Right lobe of liver (tissue), 6 donors: Measurements from ENCODE around the gene LHX6. TPM values are rescaled to one million over a fixed set of nuclear protein-coding genes. Genes with fewer than 3 reads are reported as not detected.

ENCODE experiments used
- ATAC-seq, 4 donors: fragments of 200-7000 bp; cut with Tn5 transposase; one replicate each; pipeline ENCODE4 v1.9.1; 2020; ENCODE audit warnings: mild to moderate bottlenecking in 4 of 4, moderate library complexity in 4 of 4
- DNase-seq, 3 donors: peaks; one replicate each; pipeline ENCODE4 v3.0.0-alpha.2; 2020
- H3K27ac ChIP-seq, 3 donors: fragments of 200-600 bp; one replicate each; pipeline ENCODE4 v1.8.0; 2022
- H3K27me3 ChIP-seq, 2 donors: fragments of 200-600 bp; one replicate each; pipeline ENCODE4 v1.8.0; 2022
- H3K36me3 ChIP-seq, 4 donors: fragments of 200-600 bp; sonication (generic) in 1 of 4; one replicate each; pipeline versions ENCODE4 v1.5.1 to v1.8.0; 2017 to 2022; ENCODE audit warnings: control low read depth in 1 of 4
- H3K4me1 ChIP-seq, 4 donors: fragments of 200-600 bp; sonication (generic) in 1 of 4; one replicate each; pipeline versions ENCODE4 v1.5.1 to v1.8.0; 2017 to 2022; ENCODE audit warnings: control low read depth in 1 of 4
- H3K4me3 ChIP-seq, 3 donors: fragments of 200-600 bp; one replicate each; pipeline ENCODE4 v1.8.0; 2022
- H3K9me3 ChIP-seq, 4 donors: fragments of 200-600 bp; sonication (generic) in 1 of 4; one replicate each; pipeline versions ENCODE4 v1.5.1 to v1.8.0; 2017 to 2022; ENCODE audit warnings: control low read depth in 1 of 4
- CTCF ChIP-seq, 4 donors: fragments of 200-600 bp in 3 of 4; fragments of 450-650 bp in 1 of 4; IDR thresholded peaks; one replicate each; pipeline versions ENCODE4 v1.5.1 to v1.8.0; 2016 to 2022; ENCODE audit warnings: antibody characterized with exemption in 4 of 4, mild to moderate bottlenecking in 2 of 4
- POLR2A ChIP-seq: fragments of 450-650 bp; IDR thresholded peaks from one replicate; pipeline ENCODE4 v1.6.1; 2017; ENCODE audit warnings: antibody characterized with exemption, mild to moderate bottlenecking
- WGBS: methylation state at CpG from one replicate; pipeline ENCODE4 v1.1.6; 2018; ENCODE audit warnings: low coverage, low lambda C conversion rate; ENCODE audit not compliant: insufficient coverage; ENCODE audit errors: missing lambda C conversion rate; 5-methylcytosine and 5-hydroxymethylcytosine counted together
- intact Hi-C, 2 donors: fragments of 100-400 bp; cut with DNase I; formaldehyde crosslinking; loops; one replicate each; pipeline versions ENCODE4 v1.11.2 to v1.14.1; 2022
- total RNA-seq, 6 experiments: library from RNA; depleted of rRNA in 2 of 6; stranded (reverse); fragments of >200 nt in 2 of 6; fragmentation: NEBNext Ultra II Directional in 3 of 6; extraction: Animal tissue kit (Norgen Biotek cat#: 25700) in 3 of 6; gene quantifications; one replicate each; pipeline versions ENCODE4 v1.1.0 to v1.2.4, GENCODE V29; 2016 to 2023
- donor health status: DM: no; HTN: yes; CAD: no.
- donor health status: DM: no; HTN: no; CAD: no.
- donor health status: DM: no; HTN: no; CAD: no.
- donor health status: DM: no; HTN: yes; CAD: no.
- donor health status: DM: no; HTN: yes; CAD: no.

The LHX6 gene
- total RNA-seq, 6 experiments from 2014 or later, result 0.20 to 0.51 (median 0.32) TPM

DNA sequence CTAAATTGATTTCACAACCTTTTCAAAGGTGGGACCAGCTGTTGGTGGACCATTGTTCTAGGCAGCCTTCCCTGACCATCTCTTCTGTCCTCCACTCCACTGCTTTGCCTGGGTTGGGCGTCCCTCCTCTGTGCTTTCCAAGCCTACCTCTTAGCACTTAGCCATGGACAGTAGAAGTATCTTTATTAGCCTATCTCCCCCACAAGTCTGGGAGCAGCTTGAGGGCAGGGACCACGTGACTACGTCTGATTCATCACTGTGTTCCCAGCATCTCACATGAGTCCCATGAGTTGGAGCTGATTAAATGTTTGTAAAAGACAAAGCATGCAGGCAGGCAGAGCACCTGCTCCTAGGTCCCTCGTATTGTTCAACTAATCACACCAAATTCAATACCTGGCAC, 48.1 kb downstream of the LHX6 start:
- H3K9me3 ChIP-seq, result no peaks in the 10 kb centered on the region
- TF ChIP-seq CTCF (IDR thresholded peaks at IDR 0.05), result no peak
- no peak for TF ChIP-seq POLR2A
- no peak overlapping the region for H3K27ac ChIP-seq
- no peaks in the 10 kb centered on the region for H3K4me1 ChIP-seq
- H3K27me3 ChIP-seq, result no peaks in the 10 kb centered on the region
- intact Hi-C loops, result no loop called here
- ATAC-seq (no peak), DNase-seq (no peak)
- no peak overlapping the region for H3K4me3 ChIP-seq
- no peaks in the 10 kb centered on the region for H3K36me3 ChIP-seq
- 40% methylated on average over 4 of the region's 4 CpGs for WGBS

DNA sequence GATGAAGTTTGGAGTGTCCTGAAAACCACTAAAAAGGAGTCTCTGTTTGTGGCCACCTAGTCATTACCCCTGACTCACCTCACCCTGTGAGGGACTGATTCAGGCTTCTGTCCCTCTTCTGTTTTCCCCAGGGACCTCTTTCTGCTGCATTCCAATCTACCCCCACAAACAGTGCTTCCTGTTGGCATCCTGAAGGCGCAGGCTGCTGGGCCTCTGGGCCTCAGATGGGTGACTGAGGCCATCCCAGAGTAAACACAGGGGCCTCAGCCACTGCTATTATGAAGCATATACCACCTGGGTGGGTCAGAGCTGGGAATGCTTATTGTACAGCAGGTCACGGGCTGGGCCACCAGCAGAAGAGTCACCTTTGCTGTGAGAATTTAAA, 49.1 kb downstream of the LHX6 start:
- Histone ChIP-seq H3K27ac (no peak overlapping the region), H3K4me1 (no peaks in the 10 kb centered on the region), H3K36me3 (no peaks in the 10 kb centered on the region), H3K9me3 (no peaks in the 10 kb centered on the region), H3K4me3 (no peak overlapping the region), H3K27me3 (no peaks in the 10 kb centered on the region)
- TF ChIP-seq CTCF (IDR thresholded peaks at IDR 0.05), result no peak
- TF ChIP-seq POLR2A, result no peak
- intact Hi-C loops, result no loop called here
- WGBS, result 80% methylated on average over 1 of the region's 2 CpGs
- no peak for ATAC-seq
- no peak for DNase-seq

GRCh38 chr9:122179054-122179689, 49.6 kb downstream of the LHX6 start:
- DNase-seq (no peak), ATAC-seq (no peak)
- intact Hi-C loops, result no loop called here
- Histone ChIP-seq H3K9me3 (no peaks in the 10 kb centered on the region), H3K27me3 (no peaks in the 10 kb centered on the region), H3K27ac (no peak overlapping the region), H3K4me1 (no peaks in the 10 kb centered on the region), H3K36me3 (no peaks in the 10 kb centered on the region), H3K4me3 (no peak overlapping the region)
- TF ChIP-seq POLR2A, result no peak
- TF ChIP-seq CTCF (IDR thresholded peaks at IDR 0.05), result no peak
- WGBS, result 49% methylated on average over 5 of the region's 5 CpGs

- TF ChIP-seq POLR2A (no peak), CTCF (IDR thresholded peaks at IDR 0.05) (no peak)
- Histone ChIP-seq H3K9me3 (no peaks in the 10 kb centered on the region), H3K36me3 (no peaks in the 10 kb centered on the region), H3K27me3 (no peaks in the 10 kb centered on the region), H3K4me1 (no peaks in the 10 kb centered on the region), H3K4me3 (no peak overlapping the region), H3K27ac (no peak overlapping the region)
- ATAC-seq (no peak), DNase-seq (no peak)
- intact Hi-C loops, result no loop called here
- 55% methylated on average over 1 of the region's 2 CpGs for WGBS
Measured at GRCh38 chr9:122176916-122177315, 51.8 kb downstream of the LHX6 start.

DNA sequence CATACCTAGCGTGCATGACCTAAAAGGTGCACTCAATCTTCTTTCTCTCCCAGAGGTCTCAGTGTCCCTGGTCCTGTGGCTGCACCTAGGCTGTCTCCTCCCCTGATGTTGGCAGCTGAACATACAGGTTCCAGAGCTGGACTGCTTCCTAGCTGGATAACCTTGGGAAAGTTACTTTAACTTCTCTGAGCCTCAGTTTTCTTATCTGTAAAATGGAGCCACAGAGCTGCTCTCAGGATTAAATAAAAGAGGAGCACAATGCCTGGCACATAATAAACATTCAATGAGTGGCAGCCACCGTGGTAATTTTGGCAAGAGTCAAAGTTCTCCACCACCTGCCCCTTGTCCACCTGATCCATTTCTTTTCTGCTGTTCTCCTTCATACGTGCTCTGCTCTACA, 55.1 kb downstream of the LHX6 start:
- WGBS, result 53% methylated on average over 2 of the region's 3 CpGs
- Histone ChIP-seq H3K9me3 (no peaks in the 10 kb centered on the region), H3K27ac (no peak overlapping the region), H3K27me3 (no peaks in the 10 kb centered on the region), H3K36me3 (no peaks in the 10 kb centered on the region), H3K4me1 (no peaks in the 10 kb centered on the region), H3K4me3 (no peak overlapping the region)
- DNase-seq, result no peak
- no peak for ATAC-seq
- no peak for TF ChIP-seq CTCF (IDR thresholded peaks at IDR 0.05)
- intact Hi-C loops, result no loop called here
